Hematopoietic multipotent progenitor cell (in vitro differentiated cells): ENCODE measurements around the gene PTPN14. TPM values are rescaled to one million over a fixed set of nuclear protein-coding genes. Genes with fewer than 3 reads are reported as not detected.
"Not testable (repeated sequence)": the region's sequence is repeated elsewhere in the genome, so short reads cannot be mapped to it uniquely, and the experiment has no call there.

Experiments
- DNase-seq, 3 donors: peaks; one replicate each; pipeline ENCODE4 v3.0.0-alpha.2; 2011 to 2015; ENCODE audit warnings: low read depth in 2 of 3, low spot score in 2 of 3
- total RNA-seq: library from RNA; depleted of rRNA; stranded (reverse); fragments of >200 nt; gene quantifications from one replicate; pipeline ENCODE4 v1.2.3, GENCODE V29; 2012

The PTPN14 gene
- 4.6 TPM for total RNA-seq

DNA sequence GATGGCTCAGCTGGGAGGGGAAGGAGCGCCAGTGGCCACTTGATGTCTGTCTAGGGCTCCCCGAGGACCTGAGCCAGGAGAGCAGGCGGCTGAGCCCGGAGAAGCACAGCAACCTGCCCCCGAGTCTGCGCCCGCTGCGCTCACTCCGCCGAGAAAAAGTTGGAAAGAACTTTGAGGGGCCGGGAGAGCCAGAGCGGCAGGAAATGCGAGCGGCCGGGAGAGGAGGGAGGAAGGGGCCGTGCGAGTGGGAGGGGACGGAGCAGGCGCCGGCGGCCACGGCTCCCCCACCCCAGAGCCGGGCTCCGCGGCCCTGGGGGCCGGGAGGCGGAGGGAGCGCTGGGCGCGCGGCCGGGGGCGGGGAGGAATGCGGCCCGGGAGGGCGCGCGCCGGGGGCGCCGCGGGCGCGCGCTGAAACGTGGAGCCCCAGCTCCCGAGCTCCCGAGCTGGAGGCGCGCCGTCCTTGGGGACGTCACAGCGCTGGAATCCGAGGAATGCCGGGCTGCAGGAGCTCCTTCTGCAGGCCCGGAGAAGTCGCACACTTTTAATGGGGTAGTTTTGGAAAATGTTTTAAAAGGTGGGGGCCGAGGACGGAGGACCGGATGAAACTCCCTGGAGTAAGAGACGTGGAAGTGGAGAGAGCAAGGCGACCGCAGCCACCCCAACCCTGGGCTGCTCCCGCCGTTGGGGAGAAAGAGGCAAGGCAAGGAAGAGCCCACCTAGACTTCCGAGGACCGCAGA is at the start of gene PTPN14:
Gene PTPN14, minus strand, starts transcription at position 167 of the 738 bp plus-strand sequence. CDS start 86,799 bp downstream, outside the sequence.
- peak in 1 of 3 donors; percentile 14 for DNase-seq

DNA sequence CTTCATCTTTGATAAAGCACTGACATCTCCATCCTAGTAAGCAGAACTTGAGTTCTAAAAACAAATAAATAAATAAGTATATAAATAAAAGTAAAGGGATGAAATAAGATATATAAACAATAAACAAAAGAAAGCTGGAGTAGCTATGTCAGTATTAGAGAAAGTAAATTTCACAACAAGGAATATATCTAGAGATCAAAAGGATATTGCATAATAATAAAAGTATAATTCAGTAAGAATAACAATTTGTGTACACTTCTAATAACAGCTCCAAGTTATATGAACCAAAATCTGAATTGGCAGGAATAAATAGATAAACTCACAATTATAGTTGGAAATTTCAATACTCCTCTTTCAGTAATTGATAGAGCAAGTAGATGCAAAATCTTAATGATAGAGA is 41.8 kb upstream of the PTPN14 start:
- no peak for DNase-seq

DNA sequence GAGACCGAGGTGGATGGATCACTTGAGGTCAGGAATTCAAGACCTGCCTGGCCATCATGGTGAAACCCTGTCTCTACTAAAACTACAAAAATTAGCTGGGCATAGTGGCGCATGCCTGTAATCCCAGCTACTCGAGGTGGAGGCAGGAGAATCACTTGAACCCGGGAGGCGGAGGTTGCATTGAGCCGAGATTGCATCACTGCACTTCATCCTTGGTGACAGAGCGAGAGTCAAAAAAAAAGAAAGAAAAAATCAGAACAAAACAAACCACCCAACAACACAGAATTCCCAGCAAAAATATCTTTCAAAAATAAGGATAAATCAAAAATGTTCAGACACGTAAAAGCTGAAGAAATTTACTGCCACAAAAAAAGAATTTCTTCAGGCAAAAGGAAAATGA is 40.5 kb upstream of the PTPN14 start:
- not testable (repeated sequence) for DNase-seq

DNA sequence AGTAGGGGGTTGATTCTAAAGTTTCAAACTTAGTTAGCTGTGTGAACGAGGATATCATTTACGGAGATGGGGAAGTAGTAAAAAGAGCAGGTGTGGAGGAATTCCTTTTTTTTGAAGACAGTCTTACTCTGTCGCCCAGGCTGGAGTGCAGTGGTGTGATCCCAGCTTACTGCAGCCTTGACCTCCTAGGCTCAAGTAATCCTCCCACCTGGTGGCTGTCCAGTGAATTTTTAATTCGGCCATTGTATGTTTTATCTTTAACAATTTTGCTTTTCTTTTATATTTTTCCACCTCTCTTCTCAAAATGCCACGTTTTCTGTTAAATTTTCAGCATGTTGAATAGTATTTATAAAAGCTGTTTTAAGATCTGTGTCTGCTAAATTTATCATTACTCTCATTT is 39.3 kb upstream of the PTPN14 start:
- DNase-seq, result no peak

DNA sequence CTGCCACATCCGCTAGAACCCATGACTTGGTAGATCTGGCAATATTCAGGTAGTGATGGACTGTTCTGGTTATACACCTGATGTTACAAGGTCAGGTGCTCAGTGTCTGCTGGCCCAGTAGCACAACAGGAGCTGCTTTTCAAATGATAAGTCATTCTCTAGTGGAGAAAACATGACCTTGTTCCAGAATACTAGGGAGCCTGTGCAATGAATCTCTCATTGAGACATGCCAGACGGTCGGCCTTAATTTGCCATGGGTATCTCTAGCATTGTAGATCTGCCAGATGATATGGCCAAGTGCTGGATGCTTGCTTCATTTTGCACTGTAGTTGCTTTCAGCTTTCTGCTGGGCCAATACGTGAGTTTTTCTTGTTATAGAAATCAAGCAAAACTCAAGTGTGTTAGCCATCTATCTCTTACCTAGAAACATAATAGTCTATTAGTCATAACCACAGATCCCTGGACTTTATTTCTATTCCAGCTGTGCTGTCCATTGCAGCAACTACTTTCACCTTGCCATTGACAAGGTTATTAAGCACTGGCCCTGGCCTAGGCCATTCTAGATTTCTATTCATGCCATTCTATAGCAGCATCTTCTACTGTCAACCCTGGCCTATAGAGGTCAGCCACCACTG is 37.7 kb upstream of the PTPN14 start:
- no peak for DNase-seq

DNA sequence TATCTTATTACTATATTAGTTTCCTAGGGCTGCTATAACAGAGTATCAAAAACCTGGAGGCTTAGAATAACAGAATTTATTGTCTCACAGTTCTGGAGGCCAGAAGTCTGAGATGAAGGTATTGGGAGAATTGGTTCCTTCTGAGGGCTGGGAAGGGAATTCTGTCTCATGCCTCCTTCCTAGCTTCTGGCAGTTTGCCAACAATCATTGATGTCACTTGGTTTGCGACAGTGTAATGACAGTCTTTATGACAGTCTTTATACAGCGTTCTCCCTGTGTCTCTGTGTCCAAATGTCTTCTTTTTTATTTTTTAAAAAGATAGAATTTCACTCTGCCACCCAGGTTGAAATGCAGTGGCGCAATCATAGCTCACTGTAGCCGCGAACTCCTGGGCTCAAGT is 35.8 kb upstream of the PTPN14 start:
- no peak for DNase-seq

DNA sequence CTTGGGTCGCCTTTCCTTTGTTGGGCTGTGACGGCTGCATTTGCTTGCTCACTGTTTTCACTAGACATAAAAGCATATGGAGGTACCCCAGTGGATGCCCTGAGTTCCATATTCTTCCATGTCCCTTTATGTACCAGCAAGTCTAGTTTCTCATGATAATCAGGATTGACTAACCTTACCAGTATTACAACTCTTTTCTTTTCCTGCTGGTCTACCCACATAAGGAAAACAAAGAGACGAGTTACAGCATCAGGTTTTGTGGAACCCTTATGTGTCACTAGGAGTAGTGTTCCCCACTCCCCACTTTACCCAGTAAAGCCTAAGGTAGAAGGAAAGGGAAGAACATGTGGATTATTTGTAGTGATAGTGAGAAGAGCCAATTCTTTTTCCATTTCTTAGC is 35.2 kb upstream of the PTPN14 start:
- no peak for DNase-seq

DNA sequence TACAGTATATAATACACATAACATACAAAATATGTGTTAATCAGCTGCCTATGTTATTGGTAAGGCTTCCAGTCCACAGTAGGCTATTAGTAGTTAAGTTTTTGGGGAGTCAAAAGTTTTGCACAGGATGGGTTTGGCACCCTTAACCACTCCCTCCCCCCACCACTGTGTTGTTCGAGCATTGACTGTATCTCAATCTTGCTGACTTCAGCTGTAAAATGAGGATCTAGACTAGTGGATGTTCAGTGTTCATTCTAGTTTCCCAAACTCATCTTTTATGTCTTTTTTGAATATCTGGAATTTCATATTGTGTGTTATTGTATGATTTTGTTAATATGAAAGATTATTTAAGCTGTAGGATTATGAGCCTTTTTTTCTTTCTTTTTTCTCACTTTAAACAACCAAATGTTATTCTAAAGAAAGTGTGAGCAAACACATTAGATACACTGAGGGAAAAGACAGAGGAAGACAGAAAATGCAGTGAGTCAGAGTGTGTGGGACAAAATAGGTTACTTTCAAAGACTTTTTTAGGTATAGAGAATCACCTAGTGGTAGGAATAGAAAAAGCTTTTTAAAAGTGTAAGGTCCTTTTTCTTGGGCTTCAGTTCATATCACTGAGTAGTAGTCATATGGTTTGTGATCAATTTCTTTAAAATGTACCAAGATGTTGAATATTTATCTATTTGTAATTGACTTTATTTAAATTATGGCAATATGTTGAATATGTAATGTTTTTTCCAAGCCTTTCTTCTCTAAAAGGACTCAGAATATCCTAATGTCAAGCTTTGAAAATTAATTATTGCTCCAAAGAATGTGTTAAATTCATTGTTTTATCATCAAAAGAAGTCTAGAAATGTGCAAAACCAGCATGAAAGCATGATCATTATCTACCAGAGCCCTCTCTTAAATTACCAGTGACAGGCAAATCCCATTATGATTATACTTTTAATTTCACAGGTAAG is 33.7 kb upstream of the PTPN14 start:
- peak in 2 of 3 donors; percentile 18 to 65 for DNase-seq

DNA sequence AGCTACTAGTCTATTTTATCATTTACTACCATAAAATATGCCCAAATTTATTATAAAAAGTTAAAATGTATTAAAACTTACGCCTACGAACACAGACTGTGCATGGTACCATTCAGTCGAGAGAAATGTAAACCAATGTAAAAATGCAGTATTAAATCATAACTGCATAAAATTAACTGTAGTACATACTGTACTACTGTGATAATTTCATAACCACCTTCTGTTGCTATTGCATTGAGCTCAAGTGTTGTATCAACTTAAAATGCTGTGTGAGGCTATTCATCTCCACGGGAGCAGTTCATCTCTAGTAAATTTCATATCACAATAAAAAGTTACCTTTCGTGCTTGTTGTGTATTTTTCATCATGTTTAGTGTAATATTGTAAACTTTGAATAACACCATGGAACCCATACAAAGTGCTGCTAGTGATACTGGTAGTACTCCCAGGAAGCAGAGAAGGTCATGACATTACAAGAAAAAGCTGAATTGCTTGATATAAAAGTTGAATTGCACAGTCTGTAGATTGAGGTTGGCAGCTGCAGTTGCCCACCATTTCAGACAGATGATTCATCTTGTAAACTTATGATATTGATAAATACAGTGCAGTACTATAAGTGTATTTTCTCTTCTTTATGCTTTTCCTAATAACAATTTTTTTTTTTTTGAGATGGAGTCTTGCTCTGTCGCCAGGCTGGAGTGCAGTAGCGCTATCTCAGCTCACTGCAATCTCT is 32.6 kb upstream of the PTPN14 start:
- DNase-seq, result no peak

DNA sequence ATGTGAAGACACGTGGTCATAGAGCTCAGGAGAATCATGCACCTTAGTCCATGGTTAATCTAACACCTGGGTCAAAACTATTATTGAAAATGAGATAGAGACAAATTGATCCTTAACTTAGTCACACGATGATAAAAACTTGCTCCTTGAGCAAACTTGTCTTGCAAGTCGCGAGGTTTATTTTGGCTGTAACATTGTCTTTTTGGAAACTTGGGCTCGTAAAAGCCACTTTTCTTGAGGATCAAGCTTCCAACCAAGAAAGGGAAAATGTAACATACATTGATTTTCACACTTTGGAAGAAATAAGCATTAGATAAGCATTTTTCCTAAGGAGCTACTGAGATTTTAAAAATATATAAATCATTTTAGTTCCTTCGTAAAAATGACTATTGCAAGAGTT is 31.7 kb upstream of the PTPN14 start:
- DNase-seq, result no peak

DNA sequence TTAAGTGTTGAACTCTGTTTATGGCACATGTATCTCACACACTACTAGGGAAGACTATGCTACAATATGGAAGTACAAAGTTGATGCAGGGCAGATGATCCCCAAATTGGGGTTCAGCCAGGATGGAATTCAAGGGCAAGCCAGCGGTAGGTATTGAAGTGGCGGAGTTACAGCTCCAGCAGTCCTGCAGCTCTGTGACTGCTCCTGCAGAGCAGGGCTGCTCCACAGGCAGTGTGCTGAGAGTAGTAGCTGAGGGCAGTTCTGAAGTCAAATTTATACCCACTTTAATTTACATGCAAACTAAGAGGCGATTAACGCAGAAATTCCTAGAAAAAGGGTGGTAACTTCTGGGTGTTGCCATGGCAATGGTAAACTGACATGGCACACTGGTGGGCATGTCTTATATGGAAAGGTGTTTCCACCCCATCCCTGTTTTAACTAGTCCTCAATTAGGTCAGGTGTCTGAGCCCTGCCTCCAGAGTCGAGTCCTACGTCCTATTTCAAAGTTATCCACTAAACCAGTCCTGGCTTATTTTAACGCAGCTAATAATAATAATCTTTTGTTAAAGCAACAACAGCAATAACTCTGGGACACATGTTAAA is 31.0 kb upstream of the PTPN14 start:
- DNase-seq, result no peak

DNA sequence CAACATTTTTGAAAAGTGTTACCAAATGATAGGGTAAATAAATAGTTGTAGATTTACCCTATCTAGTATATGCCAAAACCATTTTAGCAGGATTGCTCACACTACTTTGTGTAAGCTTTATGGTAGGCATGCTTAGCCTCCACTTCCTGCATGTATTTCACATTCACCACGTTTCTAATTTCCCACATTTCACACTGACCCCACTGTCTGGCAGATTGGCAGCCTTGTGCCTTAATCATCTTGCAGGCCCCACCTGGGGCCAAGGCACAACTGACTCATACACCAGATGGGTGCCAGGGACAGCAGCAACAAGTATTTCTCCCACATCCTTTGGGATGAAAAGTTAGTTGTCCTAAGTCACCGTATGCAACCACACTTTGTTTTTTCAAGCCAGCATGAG is 30.4 kb upstream of the PTPN14 start:
- no peak for DNase-seq

DNA sequence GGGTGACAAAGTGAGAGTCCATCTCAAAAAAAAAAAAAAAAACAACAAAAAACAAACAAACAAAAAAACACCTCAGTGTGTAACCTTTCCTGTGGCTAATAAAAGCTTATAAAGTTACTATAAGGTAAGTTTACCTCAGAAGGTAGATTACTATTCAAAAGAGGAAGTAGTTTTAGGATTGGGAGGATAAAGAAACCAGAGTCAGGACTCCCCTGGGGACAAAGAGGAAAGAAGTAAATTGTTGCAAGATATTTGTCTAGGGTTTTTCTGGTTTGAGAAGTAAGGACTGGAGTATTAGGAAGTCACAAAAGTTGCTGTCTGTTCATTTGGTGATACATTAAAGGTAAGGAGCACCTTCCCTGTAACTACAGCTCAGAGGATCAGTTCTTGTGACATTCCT is 27.8 kb upstream of the PTPN14 start:
- DNase-seq, result peak in 1 of 3 donors; percentile 15

DNA sequence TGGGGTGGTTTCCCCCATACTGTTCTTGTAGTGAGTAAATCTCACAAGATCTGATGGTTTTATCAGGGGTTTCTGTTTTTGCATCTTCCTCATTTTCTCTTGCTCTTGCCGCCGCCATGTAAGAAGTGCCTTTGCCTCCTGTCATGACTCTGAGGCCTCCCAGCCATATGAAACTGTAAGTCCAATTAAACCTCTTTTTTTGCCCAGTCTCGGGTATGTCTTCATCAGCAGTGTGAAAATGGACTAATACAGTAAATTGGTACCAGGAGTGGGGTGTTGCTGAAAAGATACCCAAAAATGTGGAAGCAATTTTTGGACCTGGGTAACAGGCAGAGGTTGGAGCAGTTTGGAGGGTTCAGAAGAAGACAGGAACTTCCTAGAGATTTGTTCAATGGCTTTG is 24.7 kb upstream of the PTPN14 start:
- not testable (repeated sequence) for DNase-seq

DNA sequence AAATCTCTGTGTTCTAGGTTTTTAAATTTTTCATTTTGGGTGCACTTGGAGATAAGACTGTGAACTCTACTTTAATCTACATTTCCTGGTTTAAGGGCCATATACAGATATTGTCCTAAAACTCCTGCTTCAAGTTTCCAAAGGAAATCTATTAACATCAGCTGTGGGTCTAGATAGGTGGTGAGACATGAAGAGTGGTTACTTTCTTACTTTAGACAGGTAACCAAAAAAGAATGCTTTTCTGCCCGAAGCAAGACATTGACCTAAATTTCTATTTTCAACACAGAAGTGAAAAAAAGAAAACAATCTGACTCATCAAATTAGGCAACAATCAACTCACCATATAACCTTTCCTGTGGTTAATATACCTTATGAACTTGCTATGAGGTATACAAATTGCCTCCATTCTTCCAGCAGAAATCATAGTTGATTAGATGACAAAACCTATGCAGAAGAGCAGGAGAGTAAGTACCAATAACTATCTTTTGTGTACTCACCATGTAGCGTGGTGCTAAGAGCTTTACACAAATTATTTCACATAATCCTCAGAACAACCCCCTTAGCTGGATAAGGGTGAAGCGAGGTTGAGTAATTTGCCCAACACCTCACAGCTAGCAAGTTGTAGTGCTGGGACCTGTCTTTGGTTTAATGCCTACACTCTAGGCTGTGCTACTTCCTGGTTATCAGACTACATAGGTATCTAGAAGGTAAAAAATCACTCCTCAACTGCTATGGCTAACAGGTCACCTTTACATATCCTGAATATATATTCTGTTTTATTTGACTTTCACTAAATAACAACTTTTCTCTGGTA is 23.4 kb upstream of the PTPN14 start:
- DNase-seq, result no peak

DNA sequence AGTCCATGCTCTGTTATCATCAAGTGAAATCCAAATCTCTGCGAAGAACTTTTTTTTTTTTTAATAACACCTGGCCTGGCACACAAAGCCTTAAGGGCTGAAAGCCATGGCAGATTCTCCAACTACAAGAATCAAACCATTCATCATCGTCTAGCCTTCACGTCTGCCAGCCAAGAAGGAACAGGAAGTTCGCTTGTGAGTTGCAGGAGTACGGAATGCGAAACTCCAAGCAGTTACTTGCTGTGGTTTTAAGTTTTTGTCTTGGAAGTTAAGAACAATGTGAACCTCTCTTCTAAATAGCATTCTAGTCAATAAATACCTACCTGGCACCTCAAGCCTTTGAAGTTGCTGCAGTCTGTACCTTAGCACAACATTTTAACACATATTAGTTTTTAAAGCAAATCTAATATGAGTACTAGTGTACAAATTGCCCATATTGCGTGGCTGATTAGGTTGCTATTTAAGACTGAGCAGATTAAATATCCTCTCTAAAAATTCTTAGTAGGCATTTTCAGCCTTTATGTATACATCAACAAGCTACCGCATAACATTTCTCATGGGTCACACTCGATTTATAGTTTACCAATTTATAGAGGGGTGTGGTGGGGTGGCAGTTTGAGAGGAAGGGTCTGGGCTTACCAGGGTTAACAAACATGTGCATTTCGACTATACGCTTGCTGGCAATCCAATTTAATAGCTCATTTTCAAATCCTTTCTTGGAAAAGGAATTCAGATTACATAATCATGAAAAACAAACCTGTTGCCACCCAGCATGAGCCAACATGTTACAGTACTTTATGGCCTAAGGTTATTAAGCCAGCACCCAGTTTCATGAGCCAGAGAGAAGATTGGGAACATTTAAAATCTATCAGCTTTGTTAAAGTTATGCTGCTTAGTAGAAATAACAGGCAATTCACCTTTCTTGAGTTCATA is 22.2 kb upstream of the PTPN14 start:
- no peak for DNase-seq

DNA sequence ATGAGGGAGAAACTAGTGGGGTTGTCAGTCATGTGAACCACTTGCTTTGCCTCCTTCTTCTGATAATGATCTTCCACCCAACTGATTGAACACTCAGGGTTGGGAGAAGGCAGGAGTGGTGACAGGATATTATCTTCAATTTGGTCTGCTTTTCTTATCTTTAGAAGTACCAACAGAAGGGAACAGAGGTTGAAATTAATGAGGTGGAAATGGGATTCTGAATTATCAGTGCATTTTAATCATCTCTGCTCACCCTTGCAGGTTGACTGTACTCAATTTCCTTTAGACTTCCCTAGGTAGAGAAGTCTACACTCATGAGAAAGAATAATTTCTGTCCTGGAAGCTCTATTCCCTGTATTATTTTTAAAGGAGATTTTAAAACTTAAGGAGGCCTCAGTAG is 19.9 kb upstream of the PTPN14 start:
- no peak for DNase-seq

DNA sequence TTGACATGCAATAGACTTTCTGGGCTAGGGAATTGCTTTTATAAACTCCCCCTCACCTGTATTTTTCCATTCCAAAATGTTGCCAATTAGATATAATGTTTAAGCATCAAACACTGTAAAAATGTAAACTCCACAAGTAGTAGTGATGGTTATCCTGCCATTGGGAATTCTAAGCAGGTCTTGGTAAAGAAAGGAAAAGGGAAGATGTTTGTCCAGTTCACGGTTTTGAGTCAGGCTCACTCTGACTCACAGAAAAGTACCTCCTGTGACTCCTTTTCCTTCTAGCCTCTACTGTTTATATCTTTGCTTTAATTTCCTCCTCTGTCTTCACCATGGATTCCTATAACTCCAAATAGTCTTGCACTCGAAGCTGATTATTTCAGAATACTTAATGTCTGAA is 19.0 kb upstream of the PTPN14 start:
- no peak for DNase-seq
